ENCODE measurements around the gene SLC25A42.

- no peak for TF ChIP-seq CTCF (IDR thresholded peaks at IDR 0.05 in 8 of 11, conservative IDR thresholded peaks at IDR 0.05 in 3 of 11)
- TF ChIP-seq POLR2A (IDR thresholded peaks at IDR 0.05): no peak
- no peak for TF ChIP-seq POLR2AphosphoS5 (IDR thresholded peaks at IDR 0.05)
Observed at GRCh38 chr19:19028526-19028925, 35.3 kb upstream of the SLC25A42 start.
